DMS114 treated with DMSO at 0.1 percent for 48 hours (cell line): Measurements from ENCODE around the gene HARBI1.

Source experiments
- DNase-seq: peaks from one replicate; lab custom pipeline; 2025; ENCODE audit not compliant: unreplicated experiment; lab: John Stamatoyannopoulos, UW

HARBI1 gene

GRCh38 chr11:46554213-46555147, 62.5 kb downstream of the HARBI1 start:
- DNase-seq: no peak

DNA sequence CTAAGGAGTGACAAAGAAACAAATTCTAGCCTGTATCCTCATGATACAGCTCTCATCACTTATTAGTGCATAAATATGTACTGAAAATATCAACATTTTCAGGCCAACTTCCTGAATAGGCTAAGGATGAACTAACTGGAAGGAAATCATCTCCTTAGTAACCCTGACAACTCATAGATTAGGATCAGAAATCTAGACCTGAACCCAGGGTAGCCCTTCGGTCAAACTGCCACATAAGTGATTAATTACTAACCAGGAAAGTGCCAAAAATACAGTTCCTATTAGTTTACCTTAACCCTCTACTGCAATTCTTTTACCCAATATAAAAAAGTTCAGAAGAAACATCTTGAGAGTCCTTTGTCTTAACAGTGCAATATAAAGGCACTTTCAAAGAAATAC, 63.2 kb downstream of the HARBI1 start:
- no peak for DNase-seq
